GM12875 (cell line): Measurements from ENCODE around the gene ATXN7L1.

Experiments
- H3K4me3 ChIP-seq: one replicate; pipeline ENCODE4 v1.5.1; 2011; ENCODE audit warnings: low read depth, low read length, control low read depth
- CTCF ChIP-seq: IDR thresholded peaks from 2 replicates; pipeline ENCODE4 v1.5.1; 2011; ENCODE audit warnings: low read depth, mild to moderate bottlenecking, control low read depth, inconsistent platforms, low read length, moderate library complexity, borderline replicate concordance; ENCODE audit not compliant: insufficient read depth

The ATXN7L1 gene

GRCh38 chr7:105584165-105584564 is 292.2 kb downstream of the ATXN7L1 start:
- TF ChIP-seq CTCF: no peak
- H3K4me3 ChIP-seq: no peak overlapping the region

- no peak overlapping the region for H3K4me3 ChIP-seq
- TF ChIP-seq CTCF: no peak
Measured at GRCh38 chr7:105583061-105583460, 293.3 kb downstream of the ATXN7L1 start.

GRCh38 chr7:105581066-105581811 is 295.2 kb downstream of the ATXN7L1 start, which contains the start of gene EFCAB10:
Gene EFCAB10 (minus strand): TSS chr7:105581493. CDS start chr7:105581463, 30 bp downstream.
- no peak for TF ChIP-seq CTCF
- peak within 1 kb of the TSS; percentile 55 for H3K4me3 ChIP-seq

- no peak overlapping the region for H3K4me3 ChIP-seq
- no peak for TF ChIP-seq CTCF
Measured at GRCh38 chr7:105580022-105580740, 296.2 kb downstream of the ATXN7L1 start.

DNA sequence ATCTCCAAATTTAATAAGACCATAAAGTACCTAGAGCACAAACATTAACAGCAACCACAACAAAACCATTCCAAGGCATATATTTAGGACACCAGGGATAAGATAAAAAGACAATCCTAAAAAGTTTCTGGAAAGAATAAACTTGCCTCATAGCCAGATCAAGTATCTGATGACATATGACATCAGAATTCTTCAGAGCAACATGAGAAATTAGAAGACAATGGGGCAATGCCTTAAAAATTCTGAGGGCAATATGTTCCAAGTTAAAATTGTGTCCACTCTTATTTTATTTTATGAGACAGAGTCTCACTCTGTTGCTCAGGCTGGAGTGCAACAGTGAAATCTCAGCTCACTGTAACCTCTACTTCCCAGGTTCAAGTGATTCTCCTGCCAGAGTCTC is 297.9 kb downstream of the ATXN7L1 start:
- no peak for TF ChIP-seq CTCF

DNA sequence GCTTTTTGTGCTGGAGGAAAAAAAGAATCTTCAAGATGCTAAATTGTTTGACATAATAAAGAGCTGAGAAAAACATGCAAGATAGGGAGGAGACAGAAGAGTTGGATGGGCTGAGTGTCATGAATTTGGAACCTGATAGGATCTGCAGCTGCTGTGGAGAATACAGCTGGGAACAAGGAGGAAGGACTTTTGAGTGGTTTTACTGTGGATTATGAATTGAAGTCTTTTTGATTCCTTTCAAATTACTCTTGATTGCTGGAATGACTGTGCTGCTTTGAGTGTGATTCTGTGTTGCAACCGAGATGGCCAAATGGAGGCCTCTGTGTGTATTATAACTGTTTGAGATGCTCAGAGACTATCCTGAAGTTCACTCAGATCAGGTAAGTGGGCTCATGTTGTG is 299.1 kb downstream of the ATXN7L1 start:
- TF ChIP-seq CTCF: no peak
- H3K4me3 ChIP-seq: no peak overlapping the region

More for the DNA sequence above, 297.9 kb downstream of the ATXN7L1 start:
- no peak overlapping the region for H3K4me3 ChIP-seq
